ENCODE data around the gene ADNP. TPM values are rescaled to one million over a fixed set of nuclear protein-coding genes. Genes with fewer than 3 reads are reported as not detected.

The ADNP gene
- polyA plus RNA-seq, 1 donor (not counting 4 experiments of a cell fraction or from before 2014, with no cell fraction given) = 29.3 TPM

DNA sequence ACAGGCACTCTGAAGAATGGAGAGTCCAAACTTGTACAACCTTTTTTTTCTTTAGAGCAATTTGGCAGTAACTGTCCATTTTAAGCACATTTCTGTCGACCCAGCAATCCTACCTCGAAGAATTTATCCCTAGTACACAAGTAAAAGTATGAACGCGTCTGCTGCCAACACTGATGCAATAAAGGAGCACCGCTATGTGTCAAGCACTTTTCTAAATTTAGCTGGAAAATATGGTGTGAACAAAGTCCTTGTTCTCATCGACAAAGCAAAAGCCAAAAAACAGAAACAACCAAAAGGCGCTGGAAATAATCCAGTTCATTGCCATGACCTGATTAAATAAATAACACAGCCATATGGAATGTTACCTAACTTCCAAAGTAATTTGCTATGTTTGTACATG is 26.0 kb upstream of the ADNP start:
- Histone ChIP-seq H3K27me3 (ENCODE audit: control insufficient read depth, extremely low read depth, insufficient read depth, low read length) (no peaks in the 10 kb centered on the region), H3K27ac (ENCODE audit: control insufficient read depth, insufficient read depth, low read length) (peak overlapping the region; percentile 100), H3K79me2 (ENCODE audit: control insufficient read depth, insufficient read depth, low read length) (peaks cover 94% of the 10 kb centered on the region), H3K9ac (ENCODE audit: control insufficient read depth, extremely low read depth, insufficient read depth, low read length) (peak overlapping the region; percentile 94), H3K4me3 (ENCODE audit: control insufficient read depth in 2 of 3, extremely low read depth in 1 of 3, insufficient read depth in 2 of 3, low read depth in 1 of 3, low read length in 3 of 3) (peak overlapping the region; percentile 69 to 99 (median 99)), H2AFZ (ENCODE audit: control insufficient read depth, low read length) (no peak overlapping the region), H4K20me1 (ENCODE audit: control insufficient read depth, extremely low read depth, insufficient read depth, low read length) (peaks cover 9% of the 10 kb centered on the region), H3K9me3 (ENCODE audit: control insufficient read depth, low read depth, low read length) (no peaks in the 10 kb centered on the region), H3K4me2 (ENCODE audit: control insufficient read depth, extremely low read depth, insufficient read depth, low read depth, low read length) (peak overlapping the region; percentile 92), H3K4me1 (ENCODE audit: control insufficient read depth, extremely low read depth, insufficient read depth, low read length) (peaks cover 20% of the 10 kb centered on the region), H3K9me1 (ENCODE audit: control insufficient read depth, extremely low read depth, insufficient read depth, low read length) (no peaks in the 10 kb centered on the region), H3K36me3 (ENCODE audit: control insufficient read depth in 2 of 2, extremely low read depth in 1 of 2, insufficient read depth in 2 of 2, low read length in 2 of 2) (peaks cover 3 to 6% of the 10 kb centered on the region in 2 experiments)
- TF ChIP-seq EZH2 (IDR thresholded peaks at IDR 0.05; ENCODE audit: low read length) = no peak
- dilution Hi-C loops (cut with MboI; ENCODE audit: extremely low pct_ligation_motif_present, low sequenced_read_pairs) = no loop called here
- no peak for FAIRE-seq
- DNase-seq (ENCODE audit: low read depth, low spot score) = no peak

DNA sequence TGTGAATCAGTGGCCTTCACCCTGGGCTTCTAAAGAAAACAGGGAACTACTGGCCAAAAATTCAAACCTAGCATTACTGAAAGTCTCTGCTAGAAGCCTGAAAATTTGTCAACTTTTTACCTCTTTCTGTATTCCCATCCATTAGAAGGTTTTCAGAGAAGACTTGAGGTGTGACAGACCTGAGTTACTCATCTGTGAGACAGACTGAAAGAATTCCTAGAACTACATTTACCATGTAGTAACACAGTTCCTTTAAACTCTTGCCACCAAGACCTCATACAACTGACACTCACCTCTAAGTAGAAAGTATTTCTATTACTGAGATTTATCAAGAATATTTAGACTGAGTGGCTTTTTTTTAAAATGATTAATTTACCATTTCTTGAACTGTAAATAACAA is 22.6 kb upstream of the ADNP start:
- H3K27me3 ChIP-seq (ENCODE audit: control insufficient read depth, extremely low read depth, insufficient read depth, low read length) = no peaks in the 10 kb centered on the region
- H3K36me3 ChIP-seq (ENCODE audit: control insufficient read depth in 2 of 2, extremely low read depth in 1 of 2, insufficient read depth in 2 of 2, low read length in 2 of 2) = peaks cover 17 to 23% of the 10 kb centered on the region in 2 experiments
- H3K4me3 ChIP-seq (ENCODE audit: control insufficient read depth in 2 of 3, extremely low read depth in 1 of 3, insufficient read depth in 2 of 3, low read depth in 1 of 3, low read length in 3 of 3) = no peak overlapping the region
- FAIRE-seq = no peak
- dilution Hi-C loops (cut with MboI; ENCODE audit: extremely low pct_ligation_motif_present, low sequenced_read_pairs) = no loop called here
- peaks cover 87% of the 10 kb centered on the region for H3K79me2 ChIP-seq (ENCODE audit: control insufficient read depth, insufficient read depth, low read length)
- no peak overlapping the region for H3K9ac ChIP-seq (ENCODE audit: control insufficient read depth, extremely low read depth, insufficient read depth, low read length)
- no peak overlapping the region for H2AFZ ChIP-seq (ENCODE audit: control insufficient read depth, low read length)
- no peak for DNase-seq (ENCODE audit: low read depth, low spot score)
- H3K9me3 ChIP-seq (ENCODE audit: control insufficient read depth, low read depth, low read length) = no peaks in the 10 kb centered on the region
- H4K20me1 ChIP-seq (ENCODE audit: control insufficient read depth, extremely low read depth, insufficient read depth, low read length) = peaks cover 9% of the 10 kb centered on the region
- H3K27ac ChIP-seq (ENCODE audit: control insufficient read depth, insufficient read depth, low read length) = peak overlapping the region; percentile 27
- H3K4me1 ChIP-seq (ENCODE audit: control insufficient read depth, extremely low read depth, insufficient read depth, low read length) = peaks cover 11% of the 10 kb centered on the region
- TF ChIP-seq, protein P1, sequence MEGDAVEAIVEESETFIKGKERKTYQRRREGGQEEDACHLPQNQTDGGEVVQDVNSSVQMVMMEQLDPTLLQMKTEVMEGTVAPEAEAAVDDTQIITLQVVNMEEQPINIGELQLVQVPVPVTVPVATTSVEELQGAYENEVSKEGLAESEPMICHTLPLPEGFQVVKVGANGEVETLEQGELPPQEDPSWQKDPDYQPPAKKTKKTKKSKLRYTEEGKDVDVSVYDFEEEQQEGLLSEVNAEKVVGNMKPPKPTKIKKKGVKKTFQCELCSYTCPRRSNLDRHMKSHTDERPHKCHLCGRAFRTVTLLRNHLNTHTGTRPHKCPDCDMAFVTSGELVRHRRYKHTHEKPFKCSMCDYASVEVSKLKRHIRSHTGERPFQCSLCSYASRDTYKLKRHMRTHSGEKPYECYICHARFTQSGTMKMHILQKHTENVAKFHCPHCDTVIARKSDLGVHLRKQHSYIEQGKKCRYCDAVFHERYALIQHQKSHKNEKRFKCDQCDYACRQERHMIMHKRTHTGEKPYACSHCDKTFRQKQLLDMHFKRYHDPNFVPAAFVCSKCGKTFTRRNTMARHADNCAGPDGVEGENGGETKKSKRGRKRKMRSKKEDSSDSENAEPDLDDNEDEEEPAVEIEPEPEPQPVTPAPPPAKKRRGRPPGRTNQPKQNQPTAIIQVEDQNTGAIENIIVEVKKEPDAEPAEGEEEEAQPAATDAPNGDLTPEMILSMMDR (optimal IDR thresholded peaks at IDR 0.05 in 1 of 3, IDR thresholded peaks at IDR 0.05 in 1 of 3, conservative IDR thresholded peaks at IDR 0.05 in 1 of 3; ENCODE audit: extremely low read depth in 1 of 3, insufficient read depth in 2 of 3, low read length in 3 of 3) = no peak
- no peak for TF ChIP-seq EZH2 (IDR thresholded peaks at IDR 0.05; ENCODE audit: low read length)
- no peak overlapping the region for H3K4me2 ChIP-seq (ENCODE audit: control insufficient read depth, extremely low read depth, insufficient read depth, low read depth, low read length)
- no peaks in the 10 kb centered on the region for H3K9me1 ChIP-seq (ENCODE audit: control insufficient read depth, extremely low read depth, insufficient read depth, low read length)

DNA sequence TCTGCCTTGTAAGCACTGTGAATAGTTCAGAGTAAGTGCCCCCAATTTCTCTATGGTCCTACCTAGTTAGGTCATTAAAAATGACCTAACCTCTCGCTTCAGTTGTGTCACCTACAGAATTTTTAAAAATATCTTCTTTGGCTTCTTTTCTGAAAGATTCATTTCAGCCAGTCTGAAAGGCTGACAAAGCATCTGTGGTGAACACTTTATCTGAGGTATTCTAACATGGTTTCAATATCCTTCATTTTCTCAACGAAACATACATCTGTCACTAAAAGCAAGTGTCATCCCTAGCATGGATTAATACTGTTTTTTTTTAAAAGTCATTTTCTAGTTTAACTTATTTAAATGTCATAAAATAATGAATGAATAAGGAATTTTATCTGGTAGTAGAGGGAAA is 22.0 kb upstream of the ADNP start:
- no peak for FAIRE-seq
- H3K36me3 ChIP-seq (ENCODE audit: control insufficient read depth in 2 of 2, extremely low read depth in 1 of 2, insufficient read depth in 2 of 2, low read length in 2 of 2) = peaks cover 18 to 23% of the 10 kb centered on the region in 2 experiments

More for the DNA sequence above, 22.0 kb upstream of the ADNP start:
- H3K27ac ChIP-seq (ENCODE audit: control insufficient read depth, insufficient read depth, low read length) = peak overlapping the region; percentile 27
- no peaks in the 10 kb centered on the region for H3K9me3 ChIP-seq (ENCODE audit: control insufficient read depth, low read depth, low read length)
- no peaks in the 10 kb centered on the region for H3K27me3 ChIP-seq (ENCODE audit: control insufficient read depth, extremely low read depth, insufficient read depth, low read length)
- no peak overlapping the region for H2AFZ ChIP-seq (ENCODE audit: control insufficient read depth, low read length)
- peaks cover 11% of the 10 kb centered on the region for H3K4me1 ChIP-seq (ENCODE audit: control insufficient read depth, extremely low read depth, insufficient read depth, low read length)
- dilution Hi-C loops (cut with MboI; ENCODE audit: extremely low pct_ligation_motif_present, low sequenced_read_pairs) = no loop called here
- peaks cover 84% of the 10 kb centered on the region for H3K79me2 ChIP-seq (ENCODE audit: control insufficient read depth, insufficient read depth, low read length)
- no peak for DNase-seq (ENCODE audit: low read depth, low spot score)
- peaks cover 9% of the 10 kb centered on the region for H4K20me1 ChIP-seq (ENCODE audit: control insufficient read depth, extremely low read depth, insufficient read depth, low read length)
- TF ChIP-seq, protein P1 (optimal IDR thresholded peaks at IDR 0.05 in 1 of 3, IDR thresholded peaks at IDR 0.05 in 1 of 3, conservative IDR thresholded peaks at IDR 0.05 in 1 of 3; ENCODE audit: extremely low read depth in 1 of 3, insufficient read depth in 2 of 3, low read length in 3 of 3) = no peak
- no peak overlapping the region for H3K4me2 ChIP-seq (ENCODE audit: control insufficient read depth, extremely low read depth, insufficient read depth, low read depth, low read length)
- H3K4me3 ChIP-seq (ENCODE audit: control insufficient read depth in 2 of 3, extremely low read depth in 1 of 3, insufficient read depth in 2 of 3, low read depth in 1 of 3, low read length in 3 of 3) = no peak overlapping the region
- H3K9ac ChIP-seq (ENCODE audit: control insufficient read depth, extremely low read depth, insufficient read depth, low read length) = no peak overlapping the region
- H3K9me1 ChIP-seq (ENCODE audit: control insufficient read depth, extremely low read depth, insufficient read depth, low read length) = no peaks in the 10 kb centered on the region
